Pancreas (tissue), 10 donors: Measurements from ENCODE around the gene MAPK11. TPM values are rescaled to one million over a fixed set of nuclear protein-coding genes. Genes with fewer than 3 reads are reported as not detected.

ENCODE experiments used
- ATAC-seq, 4 donors: fragments of 200-7000 bp; cut with Tn5 transposase; one replicate each; pipeline versions ENCODE4 v1.8.0 to v1.9.1; 2020; ENCODE audit warnings: mild to moderate bottlenecking in 4 of 4, moderate library complexity in 4 of 4
- DNase-seq, 6 donors: peaks; one replicate each; pipeline ENCODE4 v3.0.0-alpha.2; 2020
- FAIRE-seq: peaks from 2 replicates; lab custom pipeline; 2012; peaks lifted over from hg19 to GRCh38; lab: Jason Lieb, UNC
- H3K27ac ChIP-seq, 4 donors: fragments of 200-600 bp; sonication (generic); 1 replicate in 3 of 4; 2 replicates in 1 of 4; pipeline versions ENCODE4 v1.5.0 to v1.8.0; 2020
- H3K27me3 ChIP-seq, 4 donors: fragments of 200-600 bp; one replicate each; pipeline ENCODE4 v1.8.0; 2021
- H3K36me3 ChIP-seq, 3 donors: fragments of 200-600 bp; sonication (generic) in 1 of 3; one replicate each; pipeline versions ENCODE4 v1.5.0 to v1.8.0; 2020 to 2021
- H3K4me1 ChIP-seq, 3 donors: fragments of 200-600 bp; one replicate each; pipeline ENCODE4 v1.8.0; 2021
- H3K4me3 ChIP-seq, 4 donors: fragments of 200-600 bp; sonication (generic) in 2 of 4; one replicate each; pipeline versions ENCODE4 v1.5.0 to v1.8.0; 2020 to 2021
- H3K9me3 ChIP-seq, 4 donors: fragments of 200-600 bp; one replicate each; pipeline ENCODE4 v1.8.0; 2021
- WGBS, 2 donors: extraction: QIAGEN DNeasy Blood & Tissue Kit; methylation state at CpG; one replicate each; pipeline ENCODE4 v1.1.7; 2013; 5-methylcytosine and 5-hydroxymethylcytosine counted together
- intact Hi-C, 3 donors: fragments of 100-400 bp; cut with DNase I; formaldehyde crosslinking; loops; one replicate each; pipeline versions ENCODE4 v1.11.1 to v1.14.2; 2022
- polyA plus RNA-seq, 2 donors: library from polyadenylated mRNA; stranded (reverse); fragments of 200-250 nt; gene quantifications; one replicate each; pipeline ENCODE4 v1.2.3, GENCODE V29; 2013
- total RNA-seq, 6 donors: library from RNA; stranded (reverse); fragmentation: NEBNext Ultra II Directional in 4 of 6; extraction: Animal tissue kit (Norgen Biotek cat#: 25700) in 4 of 6; gene quantifications; one replicate each; pipeline versions ENCODE4 v1.2.1 to v1.2.4, GENCODE V29; 2021 to 2023
- TF ChIP-seq, protein P1 (sequence below), 4 donors: fragments of 200-600 bp; sonication (generic) in 3 of 4; IDR thresholded peaks; one replicate each; pipeline versions ENCODE4 v1.5.0 to v1.8.0; 2021; ENCODE audit warnings: antibody characterized with exemption in 4 of 4
- donor health status: healthy with polysubstance abuse.
- donor health status: DM: no; HTN: no; CAD: no; lungs with moderate emphysema.
- donor health status: DM: no; HTN: no; CAD: no.
- donor health status: control.
- donor health status: control.
- donor health status: Bipolar disorder and iron deficiency.
- donor health status: DM: yes; HTN: yes; CAD: no.
- donor health status: DM: no; HTN: no; CAD: no.
- donor health status: DM: no; HTN: no; CAD: no.
- donor health status: DM: yes; HTN: yes; CAD: no.

The MAPK11 gene
- total and polyA plus RNA-seq, 8 donors: 1.3 to 22.2 (median 3.2) TPM

DNA sequence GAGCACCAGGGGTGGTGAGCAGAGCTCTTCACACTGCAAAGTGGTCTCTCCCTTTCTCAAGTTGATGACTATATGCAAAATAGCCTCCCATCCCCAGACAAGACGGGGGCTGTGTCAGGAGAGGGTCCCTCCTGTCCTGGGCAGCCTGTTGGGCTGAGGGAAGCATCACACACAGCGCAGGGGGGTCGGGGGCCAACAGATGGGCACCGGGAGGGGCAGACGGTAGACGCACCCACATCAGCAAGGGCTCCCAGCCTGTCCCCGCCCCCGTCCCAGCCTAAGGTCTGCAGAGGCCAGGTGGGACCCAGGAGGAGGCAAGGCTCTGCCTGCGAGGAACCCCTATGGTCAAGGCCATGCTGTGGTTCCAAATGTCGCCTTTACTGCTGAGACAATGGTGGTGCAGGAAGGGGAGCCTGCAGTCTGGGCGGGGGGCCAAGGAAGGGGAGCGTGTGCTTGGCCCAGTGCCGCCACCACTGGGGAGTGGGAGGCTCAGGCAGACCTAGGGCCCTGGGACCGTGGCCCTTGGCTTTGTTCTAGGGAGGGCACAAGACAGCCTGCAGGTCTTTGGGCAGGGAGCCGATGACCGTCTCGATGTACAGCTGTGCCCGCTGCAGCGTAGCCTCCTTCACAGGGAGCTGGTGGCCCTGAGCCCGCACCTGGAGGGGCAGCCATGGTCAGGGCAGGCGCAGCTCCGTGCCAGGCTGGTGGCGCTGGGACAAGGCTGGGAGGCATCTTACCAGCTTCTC lies 41.6 kb upstream of the MAPK11 start:
- FAIRE-seq (no peak), ATAC-seq (no peak), DNase-seq (peak in 2 of 6 donors; percentile 36 to 55)
- no peak overlapping the region for H3K4me3 ChIP-seq
- TF ChIP-seq, protein P1, sequence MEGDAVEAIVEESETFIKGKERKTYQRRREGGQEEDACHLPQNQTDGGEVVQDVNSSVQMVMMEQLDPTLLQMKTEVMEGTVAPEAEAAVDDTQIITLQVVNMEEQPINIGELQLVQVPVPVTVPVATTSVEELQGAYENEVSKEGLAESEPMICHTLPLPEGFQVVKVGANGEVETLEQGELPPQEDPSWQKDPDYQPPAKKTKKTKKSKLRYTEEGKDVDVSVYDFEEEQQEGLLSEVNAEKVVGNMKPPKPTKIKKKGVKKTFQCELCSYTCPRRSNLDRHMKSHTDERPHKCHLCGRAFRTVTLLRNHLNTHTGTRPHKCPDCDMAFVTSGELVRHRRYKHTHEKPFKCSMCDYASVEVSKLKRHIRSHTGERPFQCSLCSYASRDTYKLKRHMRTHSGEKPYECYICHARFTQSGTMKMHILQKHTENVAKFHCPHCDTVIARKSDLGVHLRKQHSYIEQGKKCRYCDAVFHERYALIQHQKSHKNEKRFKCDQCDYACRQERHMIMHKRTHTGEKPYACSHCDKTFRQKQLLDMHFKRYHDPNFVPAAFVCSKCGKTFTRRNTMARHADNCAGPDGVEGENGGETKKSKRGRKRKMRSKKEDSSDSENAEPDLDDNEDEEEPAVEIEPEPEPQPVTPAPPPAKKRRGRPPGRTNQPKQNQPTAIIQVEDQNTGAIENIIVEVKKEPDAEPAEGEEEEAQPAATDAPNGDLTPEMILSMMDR (IDR thresholded peaks at IDR 0.05): no peak
- no peaks in the 10 kb centered on the region for H3K4me1 ChIP-seq
- intact Hi-C loops: no loop called here
- no peaks in the 10 kb centered on the region for H3K27me3 ChIP-seq
- WGBS, 2 donors: 89 to 93% methylated on average over 22 to 23 of the region's 23 CpGs
- no peaks in the 10 kb centered on the region for H3K9me3 ChIP-seq
- no peak overlapping the region for H3K27ac ChIP-seq
- H3K36me3 ChIP-seq: no peaks in the 10 kb centered on the region

DNA sequence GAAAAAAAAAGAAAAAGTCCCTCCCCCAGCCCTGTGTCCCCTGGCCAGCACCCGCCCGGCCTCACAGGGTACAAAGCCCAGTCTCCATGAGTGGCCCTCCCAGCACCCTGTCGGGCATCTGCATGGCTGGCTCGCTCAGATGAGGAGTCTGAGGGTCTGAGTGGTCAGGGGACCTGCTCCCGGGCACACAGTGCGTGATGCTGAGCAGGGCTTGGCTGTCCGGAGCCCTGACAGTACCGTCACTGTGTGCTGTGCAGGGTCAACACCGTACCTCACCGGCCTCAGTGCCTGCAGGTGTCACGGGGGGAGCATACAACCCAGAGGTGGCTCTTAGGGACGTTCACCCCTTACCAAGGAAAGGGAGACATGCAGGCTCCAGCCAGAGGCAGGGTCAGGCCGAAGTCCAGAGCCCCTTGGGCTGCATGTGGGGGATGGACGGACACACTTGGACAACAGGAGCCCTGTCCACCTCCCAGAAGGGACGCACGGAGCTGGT lies 40.8 kb upstream of the MAPK11 start:
- Histone ChIP-seq H3K4me3 (no peak overlapping the region), H3K9me3 (no peaks in the 10 kb centered on the region), H3K27me3 (no peaks in the 10 kb centered on the region), H3K36me3 (no peaks in the 10 kb centered on the region), H3K27ac (no peak overlapping the region), H3K4me1 (no peaks in the 10 kb centered on the region)
- intact Hi-C loops: no loop called here
- FAIRE-seq (no peak), DNase-seq (peak in 1 of 6 donors; percentile 29), ATAC-seq (no peak)
- TF ChIP-seq, protein P1 (IDR thresholded peaks at IDR 0.05): no peak
- 90 to 91% methylated on average over 16 of the region's 16 CpGs for WGBS, 2 donors

DNA sequence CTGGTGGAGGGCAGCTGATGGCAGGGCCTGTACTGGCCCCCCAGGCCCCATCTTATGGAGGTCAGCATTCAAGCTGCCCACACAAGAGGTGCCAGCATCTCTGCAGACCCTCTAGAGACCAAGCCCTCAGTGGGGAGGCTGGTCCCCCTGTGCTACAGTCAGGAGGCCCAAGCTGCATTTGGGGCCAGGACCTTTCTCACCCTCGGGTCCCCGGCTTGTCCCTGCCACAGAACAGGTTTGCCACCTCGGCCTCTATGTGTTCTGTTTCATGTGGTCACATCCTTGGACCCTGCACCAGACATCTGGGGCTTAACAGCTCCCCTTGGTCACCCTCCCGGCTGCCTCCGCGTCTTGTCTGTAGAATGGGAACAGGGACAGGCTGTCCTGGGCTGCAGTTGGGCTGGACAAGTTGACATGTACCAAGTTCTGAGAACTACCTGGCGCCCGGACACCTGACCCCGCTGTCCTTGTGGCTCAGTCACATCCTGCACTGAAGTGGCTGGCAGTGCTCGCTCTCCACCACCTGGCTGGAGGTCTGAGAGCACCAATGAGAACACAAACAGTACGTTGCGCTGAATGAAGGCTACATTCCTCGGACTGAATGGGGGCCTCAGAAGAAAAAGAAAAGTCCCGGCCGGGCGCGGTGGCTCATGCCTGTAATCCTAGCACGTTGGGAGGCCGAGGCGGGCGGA lies 40.0 kb upstream of the MAPK11 start:
- Histone ChIP-seq H3K27ac (no peak overlapping the region), H3K4me3 (no peak overlapping the region), H3K9me3 (no peaks in the 10 kb centered on the region), H3K36me3 (no peaks in the 10 kb centered on the region), H3K27me3 (no peaks in the 10 kb centered on the region), H3K4me1 (peaks cover 3 to 6% (median 4%) of the 10 kb centered on the region in 3 donors)
- DNase-seq (peak in 1 of 6 donors; percentile 27), FAIRE-seq (no peak), ATAC-seq (no peak)
- TF ChIP-seq, protein P1 (IDR thresholded peaks at IDR 0.05): no peak
- WGBS, 2 donors: 89 to 91% methylated on average over 21 of the region's 21 CpGs
- intact Hi-C loops: no loop called here

DNA sequence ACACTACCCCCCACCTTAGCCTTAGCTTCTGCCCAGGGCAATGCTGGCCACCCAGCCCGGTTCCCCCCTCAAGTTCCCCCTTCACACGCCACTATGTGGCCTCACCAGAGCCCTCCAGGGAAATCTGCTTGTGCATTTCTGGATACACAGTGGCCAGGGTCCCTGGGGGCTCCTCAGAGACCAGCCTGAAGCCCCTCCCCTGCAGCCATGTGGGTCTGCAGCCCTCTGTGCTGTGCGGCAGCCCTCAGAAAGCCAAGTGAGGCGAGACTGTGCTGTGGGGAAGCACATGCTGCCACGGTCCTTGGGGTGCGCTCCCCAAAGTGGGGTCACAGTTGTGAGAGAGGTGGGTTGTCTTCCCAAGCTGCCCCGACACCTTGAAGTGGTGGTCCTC lies 39.4 kb upstream of the MAPK11 start:
- Histone ChIP-seq H3K9me3 (no peaks in the 10 kb centered on the region), H3K27me3 (no peaks in the 10 kb centered on the region), H3K4me1 (peaks cover 9 to 10% (median 9%) of the 10 kb centered on the region in 3 donors), H3K27ac (no peak overlapping the region), H3K4me3 (no peak overlapping the region), H3K36me3 (no peaks in the 10 kb centered on the region)
- ATAC-seq (no peak), DNase-seq (peak in 1 of 6 donors; percentile 30), FAIRE-seq (no peak)
- intact Hi-C loops: no loop called here
- TF ChIP-seq, protein P1 (IDR thresholded peaks at IDR 0.05): no peak
- 81 to 84% methylated on average over 7 of the region's 7 CpGs for WGBS, 2 donors
